NCI-H226 (cell line): Measurements from ENCODE around the gene PIGN.
"Not testable (repeated sequence)": the region's sequence is repeated elsewhere in the genome, so short reads cannot be mapped to it uniquely, and the experiment has no call there.

Source experiments
- DNase-seq: peaks from one replicate; pipeline ENCODE4 v3.0.0-alpha.2; 2015

The PIGN gene

GRCh38 chr18:62177271-62177670 is 9.6 kb downstream of the PIGN start:
- DNase-seq = no peak

DNA sequence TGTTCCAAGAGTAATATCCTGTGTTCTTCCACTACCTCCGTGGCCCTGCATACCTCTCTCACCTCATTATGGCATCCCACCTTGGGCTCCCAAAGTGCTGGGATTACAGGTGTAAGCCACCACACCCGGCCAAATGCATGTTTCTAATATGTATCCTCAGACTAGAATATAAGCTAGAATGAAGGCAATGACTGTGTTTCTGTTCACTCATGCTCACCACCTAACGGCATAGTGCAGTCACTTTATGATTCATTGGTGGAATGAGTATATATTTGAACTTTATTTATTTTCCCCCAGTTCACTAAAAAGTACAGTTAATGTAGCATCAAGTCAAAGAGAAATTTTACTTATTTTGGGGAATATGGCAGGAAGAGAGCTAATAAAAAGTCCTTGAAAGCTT is 11.3 kb downstream of the PIGN start:
- no peak for DNase-seq

GRCh38 chr18:62172298-62172697 is 14.6 kb downstream of the PIGN start:
- no peak for DNase-seq

DNA sequence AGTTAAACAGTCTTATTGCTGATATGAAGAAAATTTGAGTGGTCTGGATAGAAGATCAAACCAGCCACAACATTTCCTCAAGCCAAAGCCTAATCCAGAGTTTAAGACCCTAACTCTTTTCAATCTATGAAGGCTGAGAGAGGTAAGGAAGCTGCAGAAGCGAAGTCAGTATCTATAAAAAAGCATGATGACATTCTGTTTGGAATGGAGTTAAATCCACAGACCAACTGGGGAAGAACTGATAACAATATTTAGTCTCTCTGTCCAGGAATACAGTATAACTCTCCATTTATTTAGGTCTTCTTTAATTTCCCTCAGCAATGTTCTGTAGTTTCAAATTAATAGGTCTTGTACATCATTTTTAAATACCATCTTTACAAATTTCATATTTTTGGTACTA is 16.0 kb downstream of the PIGN start:
- no peak for DNase-seq

DNA sequence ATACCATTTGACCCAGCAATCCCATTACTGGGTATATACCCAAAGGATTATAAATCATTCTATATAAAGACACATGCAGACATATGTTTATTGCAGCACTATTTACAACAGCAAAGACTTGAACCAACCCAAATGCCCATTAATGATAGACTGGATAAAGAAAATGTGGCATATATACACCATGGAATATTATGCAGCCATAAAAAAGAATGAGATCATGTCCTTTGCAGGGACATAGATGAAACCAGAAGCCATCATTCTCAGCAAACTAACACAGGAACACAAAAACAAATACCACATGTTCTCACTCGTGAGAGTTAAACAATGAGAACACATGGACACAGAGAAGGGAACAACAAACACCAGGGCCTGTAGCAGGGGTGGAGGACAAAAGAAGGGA is 20.3 kb downstream of the PIGN start:
- DNase-seq = not testable (repeated sequence)

GRCh38 chr18:62165583-62165982 is 21.3 kb downstream of the PIGN start:
- no peak for DNase-seq

DNA sequence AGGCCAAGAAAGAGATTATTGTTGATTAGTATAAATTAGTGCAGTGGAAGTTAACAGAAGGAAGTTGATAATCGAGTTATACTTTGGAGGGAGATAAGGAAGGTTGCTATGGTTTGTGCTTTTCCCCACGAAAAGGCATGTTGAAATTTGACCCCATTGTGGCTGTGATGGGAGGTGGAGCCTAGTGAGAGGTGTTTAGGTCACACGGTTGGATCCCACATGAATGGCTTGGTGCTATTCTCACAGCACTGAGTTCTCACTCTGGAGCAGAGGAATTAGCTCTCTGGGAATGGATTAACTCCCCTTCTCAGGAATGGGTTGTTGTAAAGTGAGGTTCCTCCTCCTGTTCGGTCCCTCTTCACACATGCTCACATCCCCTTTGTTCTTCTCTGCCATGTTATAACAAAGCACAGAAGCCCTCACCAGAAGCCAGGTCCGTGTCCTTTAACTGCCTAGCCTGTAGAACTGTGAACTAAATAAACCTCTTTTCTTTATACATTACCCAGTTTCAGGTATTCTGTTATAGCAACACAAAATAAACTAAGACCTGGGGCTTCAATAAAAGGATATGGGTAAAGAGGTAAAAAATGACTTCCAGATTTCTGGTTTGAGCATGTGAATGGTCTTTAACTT is 21.9 kb downstream of the PIGN start:
- no peak for DNase-seq

DNA sequence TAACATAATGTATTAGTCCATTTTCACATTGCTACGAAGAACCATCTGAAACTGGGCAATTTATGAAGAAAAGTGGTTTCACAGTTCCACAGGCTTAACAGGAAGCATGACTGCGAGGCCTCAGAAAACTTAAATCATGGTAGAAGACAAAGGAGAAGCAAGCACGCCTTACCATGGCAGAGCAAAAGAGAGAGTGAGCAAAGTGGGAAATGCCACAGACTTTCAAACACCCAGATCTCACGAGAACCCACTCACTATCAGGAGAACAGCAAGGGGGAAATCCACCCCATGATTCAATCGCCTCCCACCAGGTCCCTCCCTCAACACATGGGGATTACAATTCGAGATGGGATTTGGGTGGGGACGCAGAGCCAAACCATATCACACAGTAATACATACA is 22.5 kb downstream of the PIGN start:
- DNase-seq = no peak

DNA sequence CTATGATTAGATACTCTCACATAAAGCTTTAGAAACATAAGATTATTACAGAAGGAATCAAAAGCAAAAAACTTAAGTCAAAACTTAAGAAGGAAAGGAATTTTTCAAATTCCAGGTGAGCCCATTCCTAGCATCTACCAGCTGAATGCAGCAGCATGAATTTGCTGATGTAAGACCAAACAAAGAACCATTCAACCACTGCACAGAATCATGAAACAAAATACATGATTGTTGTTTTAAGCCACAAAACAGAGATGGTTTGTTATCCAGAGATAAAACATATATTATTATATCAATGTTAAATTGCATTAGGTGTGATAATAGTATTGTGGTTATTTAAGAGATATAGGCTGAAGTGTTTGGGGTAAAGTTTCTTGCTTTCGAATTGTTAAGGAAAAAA is 29.0 kb downstream of the PIGN start:
- no peak for DNase-seq

GRCh38 chr18:62152844-62153243 is 34.0 kb downstream of the PIGN start:
- peak; percentile 1 for DNase-seq

- no peak for DNase-seq
Measured at GRCh38 chr18:62151068-62151771, 35.6 kb downstream of the PIGN start.

DNA sequence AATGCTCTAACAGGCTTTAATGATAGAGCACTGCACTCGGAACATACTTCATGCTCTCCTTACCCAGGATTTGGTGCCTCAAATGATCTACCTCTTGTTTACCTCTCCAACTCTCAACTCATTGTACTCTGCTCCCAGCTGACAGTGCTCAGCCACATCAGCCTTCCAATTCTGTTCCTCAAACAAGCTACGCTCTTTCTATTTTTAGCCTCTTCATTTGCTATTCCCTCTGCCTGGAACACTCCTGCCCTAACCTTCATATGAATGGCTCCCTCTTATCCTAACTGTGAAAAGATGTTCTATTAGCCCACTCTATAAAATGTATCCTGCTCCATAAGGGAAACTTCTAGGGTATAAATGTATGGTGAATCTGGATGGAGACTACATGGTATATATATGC is 42.5 kb downstream of the PIGN start:
- no peak for DNase-seq

GRCh38 chr18:62140259-62140658 is 46.6 kb downstream of the PIGN start:
- DNase-seq = no peak

DNA sequence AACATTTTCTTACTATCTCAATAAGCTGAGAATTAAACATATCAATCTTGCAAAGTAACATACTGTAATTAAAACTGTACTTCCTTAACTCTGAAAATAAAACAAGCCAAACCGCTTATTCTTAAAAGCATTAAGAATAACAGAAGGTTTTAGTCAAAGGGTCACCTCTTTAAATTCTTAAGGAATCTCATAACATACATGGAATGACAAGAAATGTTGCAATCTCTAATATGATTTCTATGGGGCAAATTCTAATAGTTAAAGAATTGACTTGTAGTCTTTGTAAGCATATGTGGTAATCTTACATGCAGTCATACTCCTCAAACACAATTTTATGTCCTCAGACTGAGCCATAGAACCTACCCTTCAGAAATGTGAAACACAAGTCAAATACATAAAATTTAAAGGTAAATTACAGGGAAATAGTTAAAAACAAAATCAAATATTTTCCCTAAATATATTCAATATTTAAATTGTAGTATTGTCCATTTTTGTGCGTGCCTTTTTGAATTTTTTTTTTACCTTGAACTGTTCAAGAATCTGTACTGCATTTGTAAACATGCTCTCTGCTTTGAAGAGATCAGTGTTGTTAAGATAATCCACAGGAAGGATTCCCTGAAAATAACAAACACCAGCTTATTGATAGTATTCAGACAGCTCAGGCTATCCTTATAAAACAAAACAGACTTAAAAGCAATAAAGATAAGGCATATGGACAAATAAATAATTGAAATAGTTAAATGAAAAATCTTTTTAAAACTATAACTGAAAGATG is 48.2 kb downstream of the PIGN start:
- DNase-seq = no peak

DNA sequence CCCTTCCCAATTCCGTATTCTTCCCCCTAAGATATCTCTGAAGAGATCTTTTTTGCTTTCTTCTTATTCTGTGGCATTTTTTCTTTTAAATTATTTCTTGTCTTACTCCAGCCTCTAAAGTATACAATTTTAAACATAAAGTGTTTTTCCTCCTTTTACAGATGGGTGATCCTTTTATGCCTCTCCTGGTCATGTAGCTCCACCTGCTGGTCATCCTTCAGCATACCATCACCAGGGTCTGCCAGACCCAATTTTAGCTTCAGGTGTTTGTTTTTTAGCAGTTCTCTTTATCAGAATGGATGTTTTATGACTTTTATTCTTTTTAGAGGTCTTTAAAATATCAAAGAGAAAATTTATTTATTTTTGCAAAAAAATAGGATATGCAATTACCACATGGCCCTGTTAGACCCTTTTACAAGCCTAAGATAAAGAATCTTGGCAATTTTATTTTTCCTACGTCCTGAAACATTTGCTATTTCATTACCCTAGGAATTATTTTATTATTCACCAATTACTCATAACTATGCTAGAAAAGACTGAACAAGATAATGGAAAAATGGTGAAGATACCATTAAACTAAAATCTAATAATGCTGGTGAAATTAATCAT is 55.5 kb downstream of the PIGN start:
- DNase-seq = no peak

- no peak for DNase-seq
Measured at GRCh38 chr18:62128157-62128556, 58.7 kb downstream of the PIGN start.

GRCh38 chr18:62126737-62127136 is 60.1 kb downstream of the PIGN start:
- no peak for DNase-seq

DNA sequence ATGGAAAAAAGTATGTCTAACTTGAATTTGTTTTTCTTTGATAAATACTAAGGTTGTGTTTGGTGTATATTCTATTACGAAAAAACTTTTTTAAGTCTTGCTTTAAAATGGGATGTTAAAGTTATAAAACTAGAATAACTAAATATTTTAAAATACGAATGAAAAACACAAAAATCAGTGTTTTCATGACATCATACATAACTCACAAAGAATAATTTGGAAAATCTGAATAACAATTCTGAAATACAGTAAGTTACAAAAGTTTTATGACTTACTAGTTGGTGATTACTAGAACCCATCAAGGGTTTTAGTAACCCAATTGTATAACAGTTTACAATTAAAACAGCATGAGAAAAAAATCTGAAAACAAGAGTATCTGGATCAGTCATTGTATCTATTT is 61.2 kb downstream of the PIGN start:
- no peak for DNase-seq

GRCh38 chr18:62122330-62122729 is 64.5 kb downstream of the PIGN start:
- DNase-seq = no peak

DNA sequence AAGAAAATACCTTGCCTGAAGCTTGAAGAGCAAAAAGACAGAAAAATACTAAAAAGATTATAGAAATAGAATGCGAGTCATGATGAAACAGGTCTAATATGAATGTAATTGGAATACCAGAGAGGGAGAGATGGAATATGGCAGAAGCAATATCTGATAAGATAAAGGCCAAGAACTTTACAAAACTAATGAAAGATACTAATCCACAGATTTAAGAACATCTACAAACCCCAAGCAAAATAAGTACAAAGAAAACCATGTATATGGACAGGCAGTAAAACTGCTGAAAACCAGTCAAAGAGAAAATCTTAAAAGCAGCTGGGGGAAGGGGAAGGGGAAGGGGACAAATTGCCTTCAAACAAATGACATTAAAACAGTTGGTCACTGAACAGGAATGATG is 67.0 kb downstream of the PIGN start:
- DNase-seq = no peak

DNA sequence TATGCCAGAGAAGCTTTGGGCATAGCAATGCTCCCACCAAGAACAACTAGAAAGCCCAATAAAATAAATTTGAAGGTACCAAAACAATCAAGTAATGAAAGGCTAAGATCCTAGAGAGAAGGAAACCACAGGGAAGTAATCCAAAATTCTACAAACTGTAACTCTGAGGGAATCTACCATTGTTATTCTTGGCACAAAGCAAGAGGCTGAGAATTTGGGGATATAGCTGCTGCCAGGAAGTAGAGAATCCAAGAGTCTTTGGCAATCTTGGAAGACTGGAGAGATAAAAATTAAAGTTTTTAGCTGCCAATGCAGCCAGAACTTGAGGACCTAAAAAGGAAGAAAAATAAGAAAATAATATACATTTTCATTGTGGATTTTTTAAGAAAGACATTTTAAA is 68.5 kb downstream of the PIGN start:
- DNase-seq = peak; percentile 2

DNA sequence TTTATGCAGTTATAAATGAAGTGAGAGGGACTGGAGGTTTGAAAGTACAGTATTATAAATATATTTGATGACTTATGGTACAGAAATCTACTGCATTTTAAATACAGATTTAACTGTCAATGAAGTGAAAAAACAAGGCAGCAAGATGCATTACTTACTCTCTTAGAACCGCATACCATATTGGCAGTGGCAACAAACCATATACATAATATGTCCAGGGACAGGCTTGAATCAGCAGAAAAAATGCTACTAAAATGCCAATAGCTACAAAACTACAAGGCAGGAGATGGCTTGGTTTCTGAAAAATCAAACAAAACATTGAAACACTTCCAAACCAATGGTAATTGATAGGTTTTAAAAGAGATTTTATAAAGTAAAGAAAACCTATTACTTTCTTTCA is 77.2 kb downstream of the PIGN start:
- DNase-seq = no peak

DNA sequence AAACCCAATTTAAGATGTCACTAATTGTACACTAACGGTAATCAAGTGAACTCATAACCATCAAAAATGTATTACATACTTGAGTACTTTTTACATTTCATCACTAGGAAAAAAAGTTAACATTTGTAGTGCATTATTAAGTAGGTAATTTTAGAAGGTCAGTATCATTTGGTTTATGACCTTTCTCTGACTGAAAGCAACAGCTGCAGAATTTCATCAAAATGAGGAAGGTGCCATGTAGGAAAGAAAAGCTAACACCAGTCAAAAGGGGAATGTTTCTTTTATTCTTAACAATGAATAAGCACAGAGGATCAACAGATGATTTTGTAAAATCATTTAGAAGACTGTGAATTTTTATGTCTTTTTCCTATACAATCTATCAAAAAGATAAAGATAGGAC is 79.0 kb downstream of the PIGN start:
- no peak for DNase-seq

DNA sequence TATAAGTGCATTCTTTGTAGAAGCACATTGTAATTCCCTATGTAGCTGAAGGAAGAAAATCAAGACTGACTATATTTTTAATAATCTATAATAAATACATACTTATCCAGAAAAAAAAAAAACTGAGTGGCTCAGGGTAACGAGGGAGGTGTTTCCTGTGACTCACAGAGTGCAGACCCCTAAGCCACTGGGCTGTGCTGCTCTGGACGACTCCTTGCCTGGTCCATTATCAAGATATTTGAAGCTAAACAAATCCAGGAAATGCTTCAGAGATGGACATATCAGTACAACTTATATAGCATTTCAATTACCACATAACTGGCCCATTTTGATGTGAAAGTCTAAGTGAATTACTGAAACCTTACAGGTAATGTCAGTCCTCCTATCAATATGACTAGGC is 80.6 kb downstream of the PIGN start:
- no peak for DNase-seq
